SHP77 (cell line): ENCODE measurements around the gene OTOP1.
"Not testable (repeated sequence)": the region's sequence is repeated elsewhere in the genome, so short reads cannot be mapped to it uniquely, and the experiment has no call there.

Experiments used
- DNase-seq, 2 experiments: peaks; one replicate each; lab custom pipeline; 2025; lab: John Stamatoyannopoulos, UW

OTOP1 gene

GRCh38 chr4:4227510-4228355 lies 1.0 kb upstream of the OTOP1 start:
- DNase-seq, result no peak

DNA sequence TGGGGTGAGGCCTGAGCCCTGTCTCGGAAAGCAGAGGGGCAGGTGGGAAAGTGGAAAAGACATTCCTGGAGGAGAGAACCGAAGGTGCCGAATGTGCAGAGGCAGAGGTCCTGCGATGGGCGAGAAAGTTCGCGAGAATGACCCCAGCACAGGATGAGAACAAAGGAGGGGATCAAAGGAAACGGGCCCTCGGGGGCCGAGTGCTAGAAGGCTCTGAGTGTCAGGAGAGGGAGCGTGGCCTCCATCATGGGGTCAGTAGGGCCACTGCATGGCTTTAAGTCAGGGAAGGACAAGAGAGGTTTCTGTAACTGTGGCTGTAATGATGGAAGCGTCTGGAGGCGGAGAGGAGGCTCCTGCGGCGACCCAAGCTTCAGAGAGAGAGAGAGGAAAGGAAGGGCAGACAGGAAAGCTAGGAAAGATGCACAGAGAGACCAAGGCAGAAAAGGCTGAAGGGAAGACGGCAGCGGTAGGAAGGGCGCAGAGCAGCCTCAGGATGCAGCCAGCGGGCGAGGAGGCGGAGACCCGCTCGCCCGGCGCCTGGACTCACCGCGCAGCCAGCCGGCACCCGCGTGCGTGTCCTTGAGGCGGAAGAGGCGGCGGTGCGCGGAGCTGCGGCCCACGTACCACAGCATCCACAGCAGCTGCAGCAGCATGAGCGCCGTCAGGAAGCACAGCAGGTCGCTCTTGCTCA lies 669 bp downstream of the OTOP1 start:
- no peak for DNase-seq

GRCh38 chr4:4217113-4217512 lies 9.6 kb downstream of the OTOP1 start:
- DNase-seq, result no peak

- DNase-seq, result no peak
These were observed 10.1 kb downstream of the OTOP1 start for GRCh38 chr4:4216648-4217047.

GRCh38 chr4:4213674-4214073 lies 13.1 kb downstream of the OTOP1 start:
- DNase-seq, result not testable (repeated sequence)

DNA sequence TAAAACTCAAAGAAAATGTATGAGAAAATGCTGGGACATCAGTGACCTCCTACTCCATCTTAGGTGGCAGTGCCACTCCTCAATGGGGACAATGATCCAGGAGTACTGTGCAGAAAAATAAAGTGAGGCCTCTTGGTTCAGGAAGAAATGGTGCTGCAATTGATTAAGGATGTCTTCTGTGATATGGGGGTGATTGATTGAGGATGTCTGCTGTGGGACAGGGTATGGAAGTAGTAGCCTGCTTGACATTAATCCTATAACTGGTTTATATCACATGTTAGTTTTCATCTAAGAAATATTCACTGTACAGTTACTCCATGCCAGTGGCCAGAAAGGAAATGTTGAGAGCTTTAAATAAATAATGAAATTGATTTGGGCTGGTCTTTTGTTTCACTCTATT lies 20.5 kb downstream of the OTOP1 start:
- no peak for DNase-seq

GRCh38 chr4:4204401-4204745 lies 22.4 kb downstream of the OTOP1 start:
- DNase-seq, result no peak

- no peak for DNase-seq
These were observed 22.9 kb downstream of the OTOP1 start for GRCh38 chr4:4203688-4204400.

GRCh38 chr4:4202510-4202909 lies 24.2 kb downstream of the OTOP1 start:
- no peak for DNase-seq

DNA sequence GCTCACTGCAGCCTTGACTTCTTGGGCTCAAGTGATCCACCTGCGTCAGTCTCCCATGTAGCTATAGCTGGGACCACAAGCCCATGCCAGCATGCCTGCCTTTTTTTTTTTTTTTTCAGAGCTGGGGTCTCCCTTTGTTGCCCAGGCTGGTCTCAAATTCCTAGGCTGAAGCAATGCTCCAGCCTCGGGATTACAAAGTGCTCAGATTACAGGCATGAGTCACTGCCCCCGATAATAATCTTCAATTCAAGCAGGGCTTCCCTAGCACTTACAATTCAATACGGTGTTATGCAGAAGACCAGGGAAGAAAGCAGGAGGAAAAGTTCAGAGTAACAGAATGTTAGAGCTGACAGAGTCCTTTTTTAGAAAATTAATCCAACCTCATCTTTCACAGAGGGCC lies 26.1 kb downstream of the OTOP1 start:
- DNase-seq, result no peak

DNA sequence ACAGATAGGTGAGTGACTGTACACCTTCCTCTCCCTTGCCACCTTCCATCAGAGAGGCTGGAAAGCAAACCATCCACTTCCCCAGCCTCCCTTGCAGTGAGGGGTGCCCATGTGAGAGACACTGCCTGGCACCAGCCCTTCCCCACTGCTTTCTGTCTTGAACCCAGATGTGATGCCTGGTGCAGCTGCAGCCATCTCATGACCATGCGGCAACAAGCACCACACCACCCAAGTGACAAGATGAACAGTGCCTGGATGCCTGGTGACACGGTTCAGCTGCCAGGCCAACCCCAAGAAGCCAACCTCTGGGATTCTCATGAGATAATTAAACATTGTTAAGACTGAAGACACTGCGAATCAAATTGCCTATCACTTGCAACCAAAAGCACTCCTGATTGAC lies 31.4 kb downstream of the OTOP1 start:
- DNase-seq, result no peak

GRCh38 chr4:4188557-4188956 lies 38.2 kb downstream of the OTOP1 start:
- peak in 1 of 2 experiments; percentile 3 for DNase-seq

DNA sequence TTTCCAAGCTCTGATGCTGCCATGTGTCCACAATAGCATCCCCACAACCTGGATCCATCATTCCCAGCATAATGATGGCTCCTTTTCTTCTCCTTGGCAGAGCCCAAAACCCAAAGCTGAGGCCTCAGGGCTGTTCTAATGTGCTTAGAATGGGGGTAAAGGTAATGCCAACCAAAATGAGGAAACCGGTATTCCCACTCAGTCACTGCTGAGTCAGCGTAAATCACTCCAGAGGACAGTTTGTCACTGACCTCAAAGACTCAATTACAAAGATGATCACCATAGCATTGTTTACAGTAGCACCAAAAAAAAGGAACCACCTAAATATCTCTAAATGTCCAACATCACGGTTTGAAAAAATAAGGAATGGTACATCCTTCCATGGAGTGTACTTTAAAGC lies 41.2 kb downstream of the OTOP1 start:
- DNase-seq, result no peak

- DNase-seq, result no peak
These were observed 43.7 kb downstream of the OTOP1 start for GRCh38 chr4:4182835-4183568.

DNA sequence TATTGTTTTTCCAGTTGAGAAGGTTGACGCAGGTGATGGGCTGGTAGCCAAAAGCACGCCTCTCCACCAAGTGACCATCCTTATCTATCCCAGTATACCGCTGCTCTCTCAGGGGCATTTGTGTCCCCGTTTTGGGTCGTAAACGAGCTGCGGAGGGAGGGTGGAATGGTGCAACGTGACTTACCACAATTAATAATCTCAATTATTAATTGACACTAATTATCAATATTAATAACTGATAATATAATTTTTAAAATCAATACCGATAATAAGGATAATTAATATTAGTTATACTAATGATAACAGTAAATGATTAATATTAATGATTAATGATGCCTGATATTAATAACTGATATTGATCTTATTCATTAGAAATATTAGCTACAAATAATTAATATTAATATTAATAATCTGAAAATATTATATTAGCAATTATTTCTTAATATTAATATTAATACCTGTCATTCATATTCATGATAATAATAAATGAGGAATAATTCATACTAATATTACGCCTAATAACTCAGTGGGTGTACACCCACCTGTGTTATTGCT lies 56.1 kb downstream of the OTOP1 start:
- DNase-seq, result no peak

DNA sequence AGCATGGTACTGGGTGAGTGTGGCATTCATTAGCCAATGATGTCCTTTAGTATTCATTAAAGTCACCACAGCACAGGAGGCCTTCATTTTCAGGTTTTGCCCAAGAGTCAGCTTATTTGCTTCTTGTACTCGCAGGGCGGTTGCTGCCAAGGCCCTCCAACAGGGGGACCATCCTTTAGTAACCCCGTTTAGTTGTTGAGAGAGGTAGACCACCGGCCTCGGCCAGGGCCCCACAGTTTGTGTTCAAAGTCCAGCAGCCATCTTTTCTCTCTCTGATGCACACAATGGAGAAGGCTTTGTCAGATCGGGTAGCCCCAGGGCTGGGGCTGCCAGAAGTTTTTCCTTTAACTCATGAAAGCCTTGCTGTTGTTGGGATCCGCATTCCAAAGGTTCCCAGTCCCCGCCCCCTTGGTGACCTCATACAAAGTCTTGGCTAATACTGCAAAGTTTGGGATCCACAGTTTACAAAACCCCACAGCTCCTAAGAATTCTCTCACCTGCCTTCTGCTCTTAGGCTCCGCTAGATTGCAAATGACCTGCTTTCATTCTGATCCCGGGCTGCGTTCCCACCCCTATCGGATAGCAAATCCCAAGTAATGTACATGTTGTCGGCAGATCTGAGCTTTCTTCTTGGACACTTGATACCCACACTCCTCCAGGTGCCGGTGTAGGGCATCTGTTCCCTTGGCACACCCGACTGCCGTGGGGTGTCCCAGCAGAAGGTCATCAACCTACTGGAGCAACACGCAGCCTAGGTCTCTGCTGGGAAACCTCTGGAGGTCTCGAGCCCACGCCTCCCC lies 58.5 kb downstream of the OTOP1 start:
- DNase-seq, result not testable (repeated sequence)

DNA sequence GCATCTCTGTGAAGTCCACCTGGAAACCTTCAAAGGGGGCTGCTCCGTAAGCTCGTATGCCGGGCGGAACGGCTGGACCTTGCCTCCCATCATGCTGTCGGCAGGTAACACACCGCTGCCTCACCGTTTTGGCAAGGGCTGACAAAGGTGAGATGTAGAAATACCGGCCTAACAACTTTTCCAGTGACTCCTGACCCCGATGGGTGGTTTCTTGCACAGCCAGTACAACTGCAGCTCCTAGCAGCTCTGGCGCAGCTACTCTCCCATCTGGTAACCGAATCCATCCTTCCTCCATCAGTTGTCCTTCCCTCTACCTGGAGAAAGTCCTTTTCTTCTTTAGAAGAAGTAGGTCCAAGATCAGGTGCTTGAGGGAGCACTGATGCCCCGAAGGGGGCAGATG lies 59.7 kb downstream of the OTOP1 start:
- DNase-seq, result not testable (repeated sequence)

- not testable (repeated sequence) for DNase-seq
These were observed 60.9 kb downstream of the OTOP1 start for GRCh38 chr4:4165701-4166392.

- not testable (repeated sequence) for DNase-seq
These were observed 62.1 kb downstream of the OTOP1 start for GRCh38 chr4:4164532-4165173.

DNA sequence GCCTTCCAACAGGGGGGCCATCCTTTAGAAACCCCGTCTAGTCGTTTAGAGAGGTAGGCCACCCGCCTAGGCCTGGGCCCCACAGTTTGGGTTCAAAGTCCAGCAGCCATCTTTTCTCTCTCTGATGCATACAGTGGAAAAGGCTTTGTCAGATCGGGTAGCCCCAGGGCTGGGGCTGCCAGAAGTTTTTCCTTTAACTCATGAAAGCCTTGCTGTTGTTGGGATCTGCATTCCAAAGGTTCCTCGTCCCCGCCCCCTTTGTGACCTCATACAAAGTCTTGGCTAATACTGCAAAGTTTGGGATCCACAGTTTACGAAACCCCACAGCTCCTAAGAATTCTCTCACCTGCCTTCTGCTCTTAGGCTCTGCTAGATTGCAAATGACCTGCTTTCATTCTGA lies 64.5 kb downstream of the OTOP1 start:
- not testable (repeated sequence) for DNase-seq
